ENCODE data around the gene ASPN.

ASPN gene

DNA sequence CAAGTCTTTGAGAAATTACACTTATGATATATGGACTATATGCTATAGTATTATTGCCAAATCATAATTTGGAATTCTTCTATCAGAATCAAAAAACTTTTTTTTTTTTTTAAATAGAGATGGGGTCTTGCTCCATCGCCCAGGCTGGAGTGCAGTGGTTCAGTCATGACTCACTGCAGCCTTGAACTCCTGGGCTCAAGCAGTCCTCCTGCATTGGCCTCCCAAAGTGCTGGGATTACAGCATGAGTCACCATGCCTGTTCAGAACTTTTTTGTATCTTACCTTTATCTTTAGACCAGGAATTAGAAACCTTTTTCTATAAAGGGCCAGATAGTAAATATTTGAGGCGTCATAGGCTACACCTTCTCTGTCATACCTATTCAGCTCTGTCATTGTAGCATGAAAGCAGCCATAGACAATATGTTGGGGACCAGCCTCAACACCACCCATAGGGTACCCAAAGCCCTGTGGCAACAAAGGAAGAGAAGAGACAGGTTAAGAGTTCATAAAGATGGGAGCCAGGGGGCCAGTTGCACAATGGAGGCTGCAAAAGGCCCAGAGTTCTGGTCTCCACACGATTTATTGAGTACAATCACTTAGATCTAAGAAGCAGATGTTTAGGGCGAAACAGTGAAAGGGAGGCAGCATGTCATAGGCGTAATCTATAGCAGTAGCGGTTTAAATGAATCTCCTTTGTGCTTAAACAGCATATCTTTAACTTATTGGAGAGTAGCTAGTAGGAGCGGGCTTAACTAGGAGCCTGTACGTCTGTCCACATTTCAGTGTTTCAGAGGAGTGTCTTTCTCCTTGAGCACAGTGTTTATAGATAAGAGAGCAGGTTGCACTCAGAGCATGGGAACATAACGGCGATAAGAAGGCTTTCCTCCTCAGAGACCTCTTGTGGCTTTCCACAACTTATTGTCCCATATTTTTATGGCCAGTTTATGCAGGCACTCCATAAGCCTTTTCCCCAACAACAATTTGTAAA lies 41.0 kb upstream of the ASPN start:
- no peak overlapping the region for H3K27ac ChIP-seq
- no peaks in the 10 kb centered on the region for H3K4me1 ChIP-seq (ENCODE audit: low read depth, poor library complexity, severe bottlenecking)
- H3K79me2 ChIP-seq (ENCODE audit: insufficient read depth, low read depth) = no peaks in the 10 kb centered on the region
- TF ChIP-seq, protein P1, sequence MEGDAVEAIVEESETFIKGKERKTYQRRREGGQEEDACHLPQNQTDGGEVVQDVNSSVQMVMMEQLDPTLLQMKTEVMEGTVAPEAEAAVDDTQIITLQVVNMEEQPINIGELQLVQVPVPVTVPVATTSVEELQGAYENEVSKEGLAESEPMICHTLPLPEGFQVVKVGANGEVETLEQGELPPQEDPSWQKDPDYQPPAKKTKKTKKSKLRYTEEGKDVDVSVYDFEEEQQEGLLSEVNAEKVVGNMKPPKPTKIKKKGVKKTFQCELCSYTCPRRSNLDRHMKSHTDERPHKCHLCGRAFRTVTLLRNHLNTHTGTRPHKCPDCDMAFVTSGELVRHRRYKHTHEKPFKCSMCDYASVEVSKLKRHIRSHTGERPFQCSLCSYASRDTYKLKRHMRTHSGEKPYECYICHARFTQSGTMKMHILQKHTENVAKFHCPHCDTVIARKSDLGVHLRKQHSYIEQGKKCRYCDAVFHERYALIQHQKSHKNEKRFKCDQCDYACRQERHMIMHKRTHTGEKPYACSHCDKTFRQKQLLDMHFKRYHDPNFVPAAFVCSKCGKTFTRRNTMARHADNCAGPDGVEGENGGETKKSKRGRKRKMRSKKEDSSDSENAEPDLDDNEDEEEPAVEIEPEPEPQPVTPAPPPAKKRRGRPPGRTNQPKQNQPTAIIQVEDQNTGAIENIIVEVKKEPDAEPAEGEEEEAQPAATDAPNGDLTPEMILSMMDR (conservative IDR thresholded peaks at IDR 0.05; ENCODE audit: low read depth, low read length) = no peak
- no peak overlapping the region for H3K9ac ChIP-seq
- no peaks in the 10 kb centered on the region for H3K36me3 ChIP-seq (ENCODE audit: insufficient read depth)
- no peak overlapping the region for H3K4me2 ChIP-seq
- no peaks in the 10 kb centered on the region for H3K27me3 ChIP-seq (ENCODE audit: insufficient read depth, low read depth)
- no peak overlapping the region for H2AFZ ChIP-seq (ENCODE audit: low read depth)
- H3K4me3 ChIP-seq (IDR thresholded peaks at IDR 0.05; ENCODE audit: insufficient read depth, low read depth, low read length) = no peak overlapping the region
- H4K20me1 ChIP-seq (ENCODE audit: insufficient read depth) = no peaks in the 10 kb centered on the region

DNA sequence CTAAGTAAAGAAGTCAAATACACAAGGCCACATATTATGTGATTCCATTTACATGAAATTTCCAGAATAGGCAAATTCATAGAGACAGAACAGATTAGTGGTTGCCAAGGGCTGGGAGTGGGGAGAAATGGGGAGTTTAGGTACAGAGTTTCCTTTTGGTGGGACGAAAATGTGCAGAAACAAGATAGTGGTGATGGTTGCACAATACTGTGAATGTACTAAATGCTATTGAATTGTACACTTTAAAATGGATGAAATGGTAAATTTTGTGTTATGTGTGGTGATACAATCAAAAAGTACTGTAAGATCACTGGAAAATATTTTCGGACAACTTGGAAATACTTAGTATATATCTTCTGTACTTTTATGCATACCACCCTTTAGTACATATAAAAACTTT lies 38.5 kb upstream of the ASPN start:
- H2AFZ ChIP-seq (ENCODE audit: low read depth) = no peak overlapping the region
- TF ChIP-seq, protein P1 (conservative IDR thresholded peaks at IDR 0.05; ENCODE audit: low read depth, low read length) = no peak
- no peaks in the 10 kb centered on the region for H4K20me1 ChIP-seq (ENCODE audit: insufficient read depth)
- no peak overlapping the region for H3K9ac ChIP-seq
- H3K4me3 ChIP-seq (IDR thresholded peaks at IDR 0.05; ENCODE audit: insufficient read depth, low read depth, low read length) = no peak overlapping the region
- no peak overlapping the region for H3K27ac ChIP-seq
- no peaks in the 10 kb centered on the region for H3K79me2 ChIP-seq (ENCODE audit: insufficient read depth, low read depth)
- no peaks in the 10 kb centered on the region for H3K27me3 ChIP-seq (ENCODE audit: insufficient read depth, low read depth)
- no peak overlapping the region for H3K4me2 ChIP-seq
- no peaks in the 10 kb centered on the region for H3K4me1 ChIP-seq (ENCODE audit: low read depth, poor library complexity, severe bottlenecking)
- no peaks in the 10 kb centered on the region for H3K36me3 ChIP-seq (ENCODE audit: insufficient read depth)

DNA sequence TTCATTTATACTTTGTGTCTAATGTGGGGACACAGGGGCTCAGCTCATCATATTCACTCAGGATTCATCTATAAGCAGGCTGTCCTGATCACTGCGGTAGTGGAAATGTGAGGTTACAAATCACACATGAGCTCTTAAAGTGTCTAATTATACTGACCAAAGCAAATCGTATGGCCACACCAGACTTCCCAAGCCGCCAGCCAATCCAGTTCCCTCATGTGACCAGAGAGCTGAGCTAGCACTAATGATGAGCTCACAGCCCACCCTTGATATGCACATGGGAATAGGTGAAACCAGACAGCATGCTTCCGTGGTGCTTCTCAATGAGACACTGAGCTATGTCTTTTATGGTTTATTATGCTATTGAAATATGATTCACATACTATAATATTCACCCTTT lies 35.9 kb upstream of the ASPN start:
- Histone ChIP-seq H3K36me3 (ENCODE audit: insufficient read depth) (no peaks in the 10 kb centered on the region), H3K79me2 (ENCODE audit: insufficient read depth, low read depth) (no peaks in the 10 kb centered on the region), H3K4me1 (ENCODE audit: low read depth, poor library complexity, severe bottlenecking) (no peaks in the 10 kb centered on the region), H3K27me3 (ENCODE audit: insufficient read depth, low read depth) (no peaks in the 10 kb centered on the region), H3K9ac (no peak overlapping the region), H3K27ac (no peak overlapping the region), H4K20me1 (ENCODE audit: insufficient read depth) (no peaks in the 10 kb centered on the region), H3K4me3 (IDR thresholded peaks at IDR 0.05; ENCODE audit: insufficient read depth, low read depth, low read length) (no peak overlapping the region), H2AFZ (ENCODE audit: low read depth) (no peak overlapping the region), H3K4me2 (no peak overlapping the region)
- TF ChIP-seq, protein P1 (conservative IDR thresholded peaks at IDR 0.05; ENCODE audit: low read depth, low read length) = no peak

DNA sequence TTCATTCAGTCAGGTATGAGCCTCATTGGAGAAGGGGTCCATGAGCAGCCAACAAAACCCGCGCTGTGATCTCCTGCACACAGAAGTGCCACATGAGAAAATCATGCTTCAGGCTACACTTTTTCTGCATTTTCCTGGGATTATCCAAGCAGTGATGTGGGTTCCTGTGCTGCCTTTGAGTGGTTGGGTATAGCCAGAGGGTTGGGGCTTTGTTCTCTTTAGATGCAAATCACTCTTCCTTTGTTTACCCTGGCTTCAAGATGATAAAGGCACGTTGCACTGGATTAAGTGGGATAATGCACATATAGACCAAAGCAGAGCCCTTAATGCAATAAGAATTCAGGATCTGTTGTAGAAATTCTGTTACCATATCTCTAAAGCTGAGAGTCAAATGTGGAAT lies 34.7 kb upstream of the ASPN start:
- no peak overlapping the region for H3K27ac ChIP-seq
- TF ChIP-seq, protein P1 (conservative IDR thresholded peaks at IDR 0.05; ENCODE audit: low read depth, low read length) = no peak
- no peaks in the 10 kb centered on the region for H3K36me3 ChIP-seq (ENCODE audit: insufficient read depth)
- no peak overlapping the region for H3K4me2 ChIP-seq
- H3K9ac ChIP-seq = no peak overlapping the region
- no peaks in the 10 kb centered on the region for H3K79me2 ChIP-seq (ENCODE audit: insufficient read depth, low read depth)
- H3K4me3 ChIP-seq (IDR thresholded peaks at IDR 0.05; ENCODE audit: insufficient read depth, low read depth, low read length) = no peak overlapping the region
- peaks cover 6% of the 10 kb centered on the region for H3K4me1 ChIP-seq (ENCODE audit: low read depth, poor library complexity, severe bottlenecking)
- H2AFZ ChIP-seq (ENCODE audit: low read depth) = no peak overlapping the region
- no peaks in the 10 kb centered on the region for H3K27me3 ChIP-seq (ENCODE audit: insufficient read depth, low read depth)
- H4K20me1 ChIP-seq (ENCODE audit: insufficient read depth) = no peaks in the 10 kb centered on the region
